Upper lobe of left lung (tissue), 6 donors: ENCODE measurements around the gene CITED4. TPM values are rescaled to one million over a fixed set of nuclear protein-coding genes. Genes with fewer than 3 reads are reported as not detected.

Experiments
- ATAC-seq, 2 donors: fragments of 200-7000 bp; cut with Tn5 transposase; one replicate each; pipeline ENCODE4 v1.9.1; 2022; ENCODE audit warnings: mild to moderate bottlenecking in 2 of 2, moderate library complexity in 2 of 2; ENCODE audit not compliant: low FRiP score in 2 of 2
- DNase-seq, 2 donors: peaks; one replicate each; pipeline ENCODE4 v3.0.0-alpha.2; 2019 to 2020
- H3K27ac ChIP-seq, 4 donors: fragments of 200-600 bp; sonication (generic); one replicate each; pipeline ENCODE4 v1.5.1; 2016 to 2019
- H3K27me3 ChIP-seq, 4 donors: fragments of 200-600 bp; sonication (generic); one replicate each; pipeline ENCODE4 v1.5.1; 2017 to 2019
- H3K36me3 ChIP-seq, 4 donors: fragments of 200-600 bp; sonication (generic); one replicate each; pipeline ENCODE4 v1.5.1; 2016 to 2019
- H3K4me1 ChIP-seq, 4 donors: fragments of 200-600 bp; sonication (generic); one replicate each; pipeline ENCODE4 v1.5.1; 2018 to 2019
- H3K4me3 ChIP-seq, 4 donors: fragments of 200-600 bp; sonication (generic); one replicate each; pipeline ENCODE4 v1.5.1; 2017 to 2019; ENCODE audit warnings: mild to moderate bottlenecking in 2 of 4, moderate library complexity in 1 of 4
- H3K9me3 ChIP-seq, 4 donors: fragments of 200-600 bp; sonication (generic); one replicate each; pipeline ENCODE4 v1.5.1; 2018 to 2019
- CTCF ChIP-seq, 6 experiments: fragments of 450-650 bp in 4 of 6; fragments of 200-600 bp in 2 of 6; sonication (generic) in 2 of 6; IDR thresholded peaks; one replicate each; pipeline ENCODE4 v1.5.1; 2016 to 2019; ENCODE audit warnings: antibody characterized with exemption in 6 of 6
- EP300 ChIP-seq, 4 donors: sonication (generic); formaldehyde crosslinking; IDR thresholded peaks; one replicate each; pipeline ENCODE4 v1.5.1; 2017; ENCODE audit warnings: antibody characterized with exemption in 4 of 4, control low read depth in 2 of 4
- POLR2A ChIP-seq, 4 donors: fragments of 450-650 bp; IDR thresholded peaks; one replicate each; pipeline ENCODE4 v1.5.1; 2016 to 2017; ENCODE audit warnings: antibody characterized with exemption in 4 of 4, mild to moderate bottlenecking in 2 of 4
- POLR2AphosphoS5 ChIP-seq, 2 donors: sonication (generic); formaldehyde crosslinking; IDR thresholded peaks; one replicate each; pipeline ENCODE4 v1.5.1; 2017; ENCODE audit warnings: antibody characterized with exemption in 2 of 2
- WGBS, 2 donors: methylation state at CpG; one replicate each; pipeline ENCODE4 v1.1.5; 2017 to 2018; 5-methylcytosine and 5-hydroxymethylcytosine counted together
- total RNA-seq, 6 donors: library from RNA; depleted of rRNA in 4 of 6; stranded (reverse); fragments of >200 nt in 4 of 6; gene quantifications; one replicate each; pipeline versions ENCODE4 v1.1.0 to v1.2.1, GENCODE V29; 2016 to 2021
- donor health status: DM: no; HTN: no; CAD: no; lungs with moderate emphysema.
- donor health status: DM: no; HTN: yes; CAD: no; lungs with severe emphysema.

CITED4 gene
- total RNA-seq, 6 donors from 2014 or later: 8.4 to 36.5 (median 19.8) TPM

- no peak for DNase-seq
- TF ChIP-seq CTCF (IDR thresholded peaks at IDR 0.05) (peak in 1 of 6 experiments; percentile 7), POLR2A (IDR thresholded peaks at IDR 0.05) (no peak)
- no peaks in the 10 kb centered on the region for H3K27me3 ChIP-seq
- WGBS, 2 donors: 84 to 91% methylated on average over 6 of the region's 6 CpGs
- peaks cover under 1 to 12% (median 6%) of the 10 kb centered on the region in 4 donors for H3K4me1 ChIP-seq
- ATAC-seq: no peak
- no peak overlapping the region for H3K4me3 ChIP-seq
- H3K27ac ChIP-seq: no peak overlapping the region
- no peaks in the 10 kb centered on the region for H3K9me3 ChIP-seq
- no peaks in the 10 kb centered on the region for H3K36me3 ChIP-seq
Observed at GRCh38 chr1:40855513-40855912, 6.7 kb downstream of the CITED4 start.

- Histone ChIP-seq H3K27me3 (no peaks in the 10 kb centered on the region), H3K36me3 (no peaks in the 10 kb centered on the region), H3K27ac (no peak overlapping the region), H3K4me3 (no peak overlapping the region), H3K9me3 (no peaks in the 10 kb centered on the region), H3K4me1 (peaks cover 0 to 6% (median 5%) of the 10 kb centered on the region in 4 donors)
- 63 to 69% methylated on average over 4 to 5 of the region's 5 CpGs for WGBS, 2 donors
- ATAC-seq (no peak), DNase-seq (no peak)
- TF ChIP-seq EP300 (IDR thresholded peaks at IDR 0.05) (no peak), POLR2A (IDR thresholded peaks at IDR 0.05) (no peak), CTCF (IDR thresholded peaks at IDR 0.05) (no peak), POLR2AphosphoS5 (IDR thresholded peaks at IDR 0.05) (no peak)
Observed at GRCh38 chr1:40853885-40854170, 8.3 kb downstream of the CITED4 start.

GRCh38 chr1:40853113-40853884 is 8.9 kb downstream of the CITED4 start:
- no peak for DNase-seq
- H3K27ac ChIP-seq: no peak overlapping the region
- peaks cover 0 to 6% (median 5%) of the 10 kb centered on the region in 4 donors for H3K4me1 ChIP-seq
- H3K36me3 ChIP-seq: no peaks in the 10 kb centered on the region
- no peak overlapping the region for H3K4me3 ChIP-seq
- H3K9me3 ChIP-seq: no peaks in the 10 kb centered on the region
- no peaks in the 10 kb centered on the region for H3K27me3 ChIP-seq
- WGBS, 2 donors: 77 to 78% methylated on average over 13 of the region's 13 CpGs
- ATAC-seq: no peak
- TF ChIP-seq CTCF (IDR thresholded peaks at IDR 0.05) (no peak), POLR2AphosphoS5 (IDR thresholded peaks at IDR 0.05) (no peak), POLR2A (IDR thresholded peaks at IDR 0.05) (no peak), EP300 (IDR thresholded peaks at IDR 0.05) (no peak)

GRCh38 chr1:40851643-40852042 is 10.5 kb downstream of the CITED4 start:
- Histone ChIP-seq H3K27ac (no peak overlapping the region), H3K27me3 (no peaks in the 10 kb centered on the region), H3K36me3 (no peaks in the 10 kb centered on the region), H3K4me1 (peaks cover 0 to 6% (median 5%) of the 10 kb centered on the region in 4 donors), H3K9me3 (no peaks in the 10 kb centered on the region), H3K4me3 (no peak overlapping the region)
- no peak for TF ChIP-seq POLR2A (IDR thresholded peaks at IDR 0.05)
- no peak for TF ChIP-seq POLR2AphosphoS5 (IDR thresholded peaks at IDR 0.05)
- no peak for TF ChIP-seq EP300 (IDR thresholded peaks at IDR 0.05)
- no peak for TF ChIP-seq CTCF (IDR thresholded peaks at IDR 0.05)
- ATAC-seq: no peak
- no peak for DNase-seq
- WGBS, 2 donors: 80 to 89% methylated on average over 6 of the region's 6 CpGs
